ENCODE results near the gene CELF4. TPM values are rescaled to one million over a fixed set of nuclear protein-coding genes. Genes with fewer than 3 reads are reported as not detected.
A peak's percentile ranks its signal among the peaks of the same experiment; 100 is the strongest.

The CELF4 gene
- total and polyA plus RNA-seq, 2 donors (not counting 3 experiments of a cell fraction or from before 2014, with no cell fraction given), result not detected

GRCh38 chr18:37294951-37295350, 270.6 kb downstream of the CELF4 start:
- no peak overlapping the region for H2AFZ ChIP-seq (ENCODE audit: low read depth, low read length)
- no peak overlapping the region for H3K4me3 ChIP-seq (replicated peaks in 1 of 3; ENCODE audit: insufficient read depth in 1 of 3, low read depth in 1 of 3, low read length in 3 of 3)
- no peaks in the 10 kb centered on the region for H3K27me3 ChIP-seq (ENCODE audit: control insufficient read depth in 2 of 2, insufficient read depth in 2 of 2, low read length in 2 of 2)
- H3K9ac ChIP-seq (replicated peaks; ENCODE audit: extremely low read depth, insufficient read depth, low read length), result no peak overlapping the region
- dilution Hi-C loops (cut with MboI; ENCODE audit: extremely low pct_ligation_motif_present, low sequenced_read_pairs) (no loop called here), intact Hi-C loops (cut with micrococcal nuclease) (loop anchor here (1.0 kb wide), 1 partner anchor 40 kb away; no protein-coding TSS in a partner anchor)
- H3K36me3 ChIP-seq (ENCODE audit: control insufficient read depth in 2 of 2, extremely low read depth in 1 of 2, insufficient read depth in 2 of 2, low read length in 2 of 2), result no peaks in the 10 kb centered on the region
- ChIA-PET CTCF (interaction anchor here (1.1 kb wide), 1 partner anchor 41 kb away, joined by 3 read pairs; no protein-coding TSS in a partner anchor), POLR2A (no interaction called here)
- DNase-seq (ENCODE audit: low read depth, low spot score) (peak; percentile 5), FAIRE-seq (no peak)
- BruUV-seq (replicated peaks), result no TSS peak
- no peaks in the 10 kb centered on the region for H3K79me2 ChIP-seq (ENCODE audit: control insufficient read depth, insufficient read depth, low read length)
- H3K9me1 ChIP-seq (replicated peaks; ENCODE audit: control insufficient read depth, extremely low read depth, insufficient read depth, low read length), result no peaks in the 10 kb centered on the region
- TF ChIP-seq FOS (IDR thresholded peaks at IDR 0.05; ENCODE audit: borderline replicate concordance, insufficient read depth, low read length) (no peak), CTCF (IDR thresholded peaks at IDR 0.05; ENCODE audit: extremely low read depth in 1 of 2, insufficient read depth in 1 of 2, low read depth in 1 of 2, low read length in 2 of 2) (peak; percentile 26 to 49)
- no peak overlapping the region for H3K4me2 ChIP-seq (ENCODE audit: insufficient read depth, low read length)
- no peak overlapping the region for H3K27ac ChIP-seq (ENCODE audit: insufficient read depth, low read depth, low read length)
- no peaks in the 10 kb centered on the region for H3K4me1 ChIP-seq (ENCODE audit: control insufficient read depth, extremely low read depth, insufficient read depth, low read length)
- H3K9me3 ChIP-seq (replicated peaks; ENCODE audit: control insufficient read depth, insufficient read depth, low read length), result no peaks in the 10 kb centered on the region
- H4K20me1 ChIP-seq (replicated peaks; ENCODE audit: control insufficient read depth, extremely low read depth, insufficient read depth, low read length), result no peaks in the 10 kb centered on the region

GRCh38 chr18:37293359-37293758, 272.2 kb downstream of the CELF4 start:
- Histone ChIP-seq H3K9me1 (replicated peaks; ENCODE audit: control insufficient read depth, extremely low read depth, insufficient read depth, low read length) (no peaks in the 10 kb centered on the region), H3K79me2 (ENCODE audit: control insufficient read depth, insufficient read depth, low read length) (no peaks in the 10 kb centered on the region), H3K9me3 (replicated peaks; ENCODE audit: control insufficient read depth, insufficient read depth, low read length) (no peaks in the 10 kb centered on the region), H3K27me3 (ENCODE audit: control insufficient read depth in 2 of 2, insufficient read depth in 2 of 2, low read length in 2 of 2) (no peaks in the 10 kb centered on the region), H3K4me1 (ENCODE audit: control insufficient read depth, extremely low read depth, insufficient read depth, low read length) (no peaks in the 10 kb centered on the region), H3K4me2 (ENCODE audit: insufficient read depth, low read length) (no peak overlapping the region), H3K4me3 (replicated peaks in 1 of 3; ENCODE audit: insufficient read depth in 1 of 3, low read depth in 1 of 3, low read length in 3 of 3) (no peak overlapping the region), H3K27ac (ENCODE audit: insufficient read depth, low read depth, low read length) (no peak overlapping the region), H4K20me1 (replicated peaks; ENCODE audit: control insufficient read depth, extremely low read depth, insufficient read depth, low read length) (no peaks in the 10 kb centered on the region), H3K9ac (replicated peaks; ENCODE audit: extremely low read depth, insufficient read depth, low read length) (no peak overlapping the region), H2AFZ (ENCODE audit: low read depth, low read length) (no peak overlapping the region), H3K36me3 (ENCODE audit: control insufficient read depth in 2 of 2, extremely low read depth in 1 of 2, insufficient read depth in 2 of 2, low read length in 2 of 2) (no peaks in the 10 kb centered on the region)
- FAIRE-seq (no peak), DNase-seq (ENCODE audit: low read depth, low spot score) (no peak)
- TF ChIP-seq JUN (IDR thresholded peaks at IDR 0.05; ENCODE audit: borderline replicate concordance, insufficient read depth, insufficient read length, low read depth) (no peak), GATA2 (IDR thresholded peaks at IDR 0.05; ENCODE audit: insufficient read depth, insufficient read length, low read depth, low read length) (no peak), CTCF (IDR thresholded peaks at IDR 0.05; ENCODE audit: extremely low read depth in 1 of 2, insufficient read depth in 1 of 2, low read depth in 1 of 2, low read length in 2 of 2) (no peak), FOS (IDR thresholded peaks at IDR 0.05; ENCODE audit: borderline replicate concordance, insufficient read depth, low read length) (no peak), MAX (IDR thresholded peaks at IDR 0.05; ENCODE audit: insufficient read depth, insufficient read length) (no peak), POLR2A (IDR thresholded peaks at IDR 0.05; ENCODE audit: low read depth, low read length) (no peak), POLR2AphosphoS5 (IDR thresholded peaks at IDR 0.05; ENCODE audit: insufficient read depth, low read depth, low read length) (no peak), MYC (IDR thresholded peaks at IDR 0.05; ENCODE audit: low read depth, low read length) (no peak), EZH2 (IDR thresholded peaks at IDR 0.05; ENCODE audit: borderline replicate concordance, low read depth, low read length, severe bottlenecking) (no peak)
- ChIA-PET POLR2A (no interaction called here), CTCF (no interaction called here)
- dilution Hi-C loops (cut with MboI; ENCODE audit: extremely low pct_ligation_motif_present, low sequenced_read_pairs) (no loop called here), intact Hi-C loops (cut with micrococcal nuclease) (no loop called here)
- BruUV-seq (replicated peaks), result no TSS peak
